Measurements from ENCODE around the gene GOLGA3.

Gene GOLGA3

GRCh38 chr12:132748319-132748718, 80.3 kb downstream of the GOLGA3 start:
- no peak for DNase-seq (ENCODE audit: low spot score)

- DNase-seq (ENCODE audit: low spot score) = no peak
Measured at GRCh38 chr12:132747896-132748295, 80.8 kb downstream of the GOLGA3 start.

GRCh38 chr12:132747395-132747794, 81.3 kb downstream of the GOLGA3 start:
- no peak for DNase-seq (ENCODE audit: low spot score)

GRCh38 chr12:132746613-132747012, 82.1 kb downstream of the GOLGA3 start:
- no peak for DNase-seq (ENCODE audit: low spot score)

- DNase-seq (ENCODE audit: low spot score) = no peak
Measured at GRCh38 chr12:132743831-132744230, 84.8 kb downstream of the GOLGA3 start.

GRCh38 chr12:132741620-132742019, 87.0 kb downstream of the GOLGA3 start:
- no peak for DNase-seq (ENCODE audit: low spot score)

- no peak for DNase-seq (ENCODE audit: low spot score)
Measured at GRCh38 chr12:132740652-132741051, 88.0 kb downstream of the GOLGA3 start.

GRCh38 chr12:132740313-132740646, 88.4 kb downstream of the GOLGA3 start:
- no peak for DNase-seq (ENCODE audit: low spot score)

GRCh38 chr12:132739600-132740312, 88.9 kb downstream of the GOLGA3 start:
- DNase-seq (ENCODE audit: low spot score) = no peak

GRCh38 chr12:132736913-132737312, 91.8 kb downstream of the GOLGA3 start:
- DNase-seq (ENCODE audit: low spot score) = no peak

GRCh38 chr12:132736378-132736777, 92.3 kb downstream of the GOLGA3 start:
- DNase-seq (ENCODE audit: low spot score) = no peak

GRCh38 chr12:132735496-132735895, 93.2 kb downstream of the GOLGA3 start:
- DNase-seq (ENCODE audit: low spot score) = no peak

GRCh38 chr12:132734206-132734605, 94.5 kb downstream of the GOLGA3 start:
- no peak for DNase-seq (ENCODE audit: low spot score)

GRCh38 chr12:132731574-132731973, 97.1 kb downstream of the GOLGA3 start:
- DNase-seq (ENCODE audit: low spot score) = no peak

GRCh38 chr12:132730353-132730752, 98.3 kb downstream of the GOLGA3 start:
- DNase-seq (ENCODE audit: low spot score) = no peak

- DNase-seq (ENCODE audit: low spot score) = no peak
Measured at GRCh38 chr12:132729541-132730320, 98.9 kb downstream of the GOLGA3 start.

- no peak for DNase-seq (ENCODE audit: low spot score)
Measured at GRCh38 chr12:132728502-132728901, 100.2 kb downstream of the GOLGA3 start.

- no peak for DNase-seq (ENCODE audit: low spot score)
Measured at GRCh38 chr12:132727091-132727794, 101.4 kb downstream of the GOLGA3 start.

GRCh38 chr12:132726386-132726785, 102.3 kb downstream of the GOLGA3 start:
- DNase-seq (ENCODE audit: low spot score) = no peak

- DNase-seq (ENCODE audit: low spot score) = no peak
Measured at GRCh38 chr12:132724506-132725241, 104.0 kb downstream of the GOLGA3 start.

GRCh38 chr12:132723764-132724140, 104.9 kb downstream of the GOLGA3 start:
- DNase-seq (ENCODE audit: low spot score) = no peak

- no peak for DNase-seq (ENCODE audit: low spot score)
Measured at GRCh38 chr12:132723015-132723763, 105.5 kb downstream of the GOLGA3 start.

All from left forelimb (tissue), 1 donor.